H1 (cell line): ENCODE data around the gene ACY1. TPM values are rescaled to one million over a fixed set of nuclear protein-coding genes. Genes with fewer than 3 reads are reported as not detected.

Experiments used
- CTCF ChIA-PET: fragments of 300-600 bp; sonication (Branson Sonifier 250); formaldehyde crosslinking; loops from one replicate; lab custom pipeline; 2021; ENCODE audit not compliant: partially characterized antibody; lab: Charles Lee
- POLR2A ChIA-PET: fragments of 300-600 bp; sonication (Branson Sonifier 250); formaldehyde crosslinking; loops from one replicate; lab custom pipeline; 2021; ENCODE audit warnings: inconsistent platforms; ENCODE audit not compliant: partially characterized antibody; lab: Charles Lee
- DNase-seq, 2 experiments: peaks; one replicate each; pipeline versions ENCODE4 v3.0.0 to v3.0.0-alpha.2; 2010 to 2022; ENCODE audit warnings: low spot score in 2 of 2, low read depth in 1 of 2, mixed read lengths in 1 of 2
- FAIRE-seq: peaks from 2 replicates; lab custom pipeline; 2011; peaks lifted over from hg19 to GRCh38; lab: Jason Lieb, UNC
- H2AFZ ChIP-seq: 2 replicates; pipeline ENCODE4 v1.8.1; 2012; ENCODE audit warnings: low read length, inconsistent platforms
- H2AK5ac ChIP-seq: 2 replicates; pipeline ENCODE4 v1.6.1; 2013; ENCODE audit warnings: low read depth, low read length
- H2BK120ac ChIP-seq: replicated peaks from 2 replicates; pipeline ENCODE3; 2013; ENCODE audit warnings: low read depth, low read length, inconsistent platforms
- H2BK12ac ChIP-seq: 2 replicates; pipeline ENCODE4 v1.6.1; 2013; ENCODE audit warnings: low read depth, low read length
- H2BK15ac ChIP-seq: 2 replicates; pipeline ENCODE4 v1.6.1; 2013; ENCODE audit warnings: low read length
- H2BK20ac ChIP-seq: 2 replicates; pipeline ENCODE4 v1.6.1; 2013; ENCODE audit warnings: low read length
- H2BK5ac ChIP-seq: 2 replicates; pipeline ENCODE4 v1.6.1; 2013; ENCODE audit warnings: low read depth, low read length
- H3K14ac ChIP-seq: 2 replicates; pipeline ENCODE4 v1.6.1; 2013; ENCODE audit warnings: inconsistent platforms; ENCODE audit not compliant: insufficient read length
- H3K18ac ChIP-seq: 2 replicates; pipeline ENCODE4 v1.6.1; 2013; ENCODE audit warnings: low read length; ENCODE audit errors: extremely low read depth
- H3K23ac ChIP-seq: 2 replicates; pipeline ENCODE4 v1.6.1; 2013; ENCODE audit warnings: inconsistent platforms; ENCODE audit not compliant: insufficient read length
- H3K23me2 ChIP-seq: 2 replicates; pipeline ENCODE4 v1.6.1; 2013; ENCODE audit warnings: low read depth, low read length
- H3K27ac ChIP-seq: 2 replicates; pipeline ENCODE4 v1.6.1; 2011; ENCODE audit warnings: low read depth, low read length, inconsistent platforms
- H3K27me3 ChIP-seq, 4 experiments: replicated peaks in 1 of 4; 1 replicate in 1 of 4; 2 replicates in 3 of 4; pipeline versions ENCODE4 v1.6.1 to v1.8.1; 2011 to 2013; ENCODE audit warnings: low read length in 3 of 4, mild to moderate bottlenecking in 3 of 4, inconsistent platforms in 2 of 4, mixed read lengths in 2 of 4, moderate library complexity in 1 of 4; ENCODE audit not compliant: control insufficient read depth in 3 of 4, insufficient read depth in 3 of 4; ENCODE audit errors: extremely low read depth in 1 of 4
- H3K36me3 ChIP-seq, 4 experiments: 2 replicates each; pipeline versions ENCODE4 v1.6.1 to v1.8.1; 2011 to 2013; ENCODE audit warnings: mild to moderate bottlenecking in 4 of 4, low read length in 3 of 4, moderate library complexity in 2 of 4, control low read depth in 1 of 4, inconsistent platforms in 1 of 4; ENCODE audit not compliant: insufficient read depth in 4 of 4, control insufficient read depth in 2 of 4
- H3K4ac ChIP-seq: replicated peaks from 2 replicates; pipeline ENCODE3; 2013; ENCODE audit warnings: low read length, low read depth, mixed read lengths, inconsistent platforms; ENCODE audit not compliant: insufficient read length
- H3K4me1 ChIP-seq, 4 experiments: replicated peaks in 1 of 4; 1 replicate in 1 of 4; 2 replicates in 3 of 4; pipeline versions ENCODE4 v1.6.1 to v1.8.1; 2011 to 2013; ENCODE audit warnings: low read length in 3 of 4, inconsistent platforms in 2 of 4, mixed read lengths in 1 of 4; ENCODE audit not compliant: insufficient read depth in 4 of 4, control insufficient read depth in 3 of 4
- H3K4me2 ChIP-seq, 2 experiments: 2 replicates each; pipeline versions ENCODE4 v1.6.1 to v1.8.1; 2011 to 2013; ENCODE audit warnings: low read depth in 2 of 2, low read length in 2 of 2, control low read depth in 1 of 2, inconsistent platforms in 1 of 2, mild to moderate bottlenecking in 1 of 2; ENCODE audit not compliant: insufficient read depth in 1 of 2
- H3K4me3 ChIP-seq, 4 experiments: fragments of 200-600, 300-600 bp in 1 of 4; sonication (generic), shearing (Covaris generic), sonication (Bioruptor Twin) in 1 of 4; 2 replicates each; pipeline versions ENCODE4 v1.5.1 to v1.8.1; 2011 to 2016; ENCODE audit warnings: low read length in 4 of 4, low read depth in 3 of 4, control low read depth in 2 of 4, inconsistent platforms in 2 of 4, mild to moderate bottlenecking in 2 of 4, mixed read lengths in 1 of 4, moderate library complexity in 1 of 4; ENCODE audit not compliant: insufficient read depth in 2 of 4; ENCODE audit errors: extremely low read depth in 1 of 4
- H3K56ac ChIP-seq: replicated peaks from 2 replicates; pipeline ENCODE3; 2013; ENCODE audit warnings: low read depth, mild to moderate bottlenecking, mixed read lengths, low read length, inconsistent platforms; ENCODE audit not compliant: insufficient read length
- H3K79me1 ChIP-seq: 2 replicates; pipeline ENCODE4 v1.6.1; 2013; ENCODE audit warnings: low read depth, low read length, control low read depth
- H3K79me2 ChIP-seq, 2 experiments: 2 replicates each; pipeline versions ENCODE4 v1.6.1 to v1.8.1; 2012 to 2013; ENCODE audit warnings: low read length in 2 of 2, mild to moderate bottlenecking in 2 of 2, inconsistent platforms in 1 of 2; ENCODE audit not compliant: insufficient read depth in 2 of 2, control insufficient read depth in 1 of 2
- H3K9ac ChIP-seq, 4 experiments: replicated peaks in 1 of 4; 1 replicate in 1 of 4; 2 replicates in 3 of 4; pipeline versions ENCODE4 v1.6.1 to v1.8.1; 2011 to 2013; ENCODE audit warnings: low read depth in 3 of 4, low read length in 3 of 4, control low read depth in 2 of 4, mild to moderate bottlenecking in 2 of 4, moderate library complexity in 2 of 4, inconsistent platforms in 1 of 4; ENCODE audit errors: extremely low read depth in 1 of 4
- H3K9me3 ChIP-seq, 2 experiments: 2 replicates each; pipeline versions ENCODE4 v1.6.1 to v1.8.1; 2012 to 2013; ENCODE audit warnings: mild to moderate bottlenecking in 2 of 2, moderate library complexity in 2 of 2, control low read depth in 1 of 2, inconsistent platforms in 1 of 2, low read depth in 1 of 2, low read length in 1 of 2, mixed read lengths in 1 of 2; ENCODE audit not compliant: insufficient read depth in 2 of 2
- H4K20me1 ChIP-seq, 2 experiments: replicated peaks in 1 of 2; 2 replicates each; pipeline versions ENCODE3 to v1.8.1; 2011 to 2013; ENCODE audit warnings: inconsistent platforms in 2 of 2, low read length in 2 of 2, mild to moderate bottlenecking in 1 of 2; ENCODE audit not compliant: insufficient read depth in 2 of 2, control insufficient read depth in 1 of 2
- H4K5ac ChIP-seq: 2 replicates; pipeline ENCODE4 v1.6.1; 2013; ENCODE audit warnings: low read length, low read depth, mixed read lengths, inconsistent platforms; ENCODE audit not compliant: insufficient read length
- H4K8ac ChIP-seq: 2 replicates; pipeline ENCODE4 v1.8.0; 2013; ENCODE audit warnings: mild to moderate bottlenecking, moderate library complexity, low read length, inconsistent platforms; ENCODE audit not compliant: insufficient read depth; ENCODE audit errors: extremely low read depth
- H4K91ac ChIP-seq: replicated peaks from 2 replicates; pipeline ENCODE3; 2013; ENCODE audit warnings: low read length, mixed read lengths, inconsistent platforms; ENCODE audit not compliant: insufficient read length
- ATF3 ChIP-seq: IDR thresholded peaks from 2 replicates; pipeline ENCODE4 v1.6.1; 2011; ENCODE audit warnings: low read depth, mild to moderate bottlenecking, low read length; ENCODE audit not compliant: insufficient read depth
- FOSL1 ChIP-seq: IDR thresholded peaks from 2 replicates; pipeline ENCODE4 v1.6.1; 2011; ENCODE audit warnings: mild to moderate bottlenecking, low read depth, low read length, moderate library complexity; ENCODE audit not compliant: insufficient read depth
- NANOG ChIP-seq: IDR thresholded peaks from 2 replicates; pipeline ENCODE4 v1.6.1; 2011; ENCODE audit warnings: low read length, low read depth, mild to moderate bottlenecking, inconsistent platforms; ENCODE audit not compliant: insufficient read depth, poor library complexity, severe bottlenecking
- NRF1 ChIP-seq: IDR thresholded peaks from 2 replicates; pipeline ENCODE4 v1.6.1; 2011; ENCODE audit warnings: mild to moderate bottlenecking, low read depth, low read length, improper control_type of control experiment
- POLR2AphosphoS5 ChIP-seq: IDR thresholded peaks from 2 replicates; pipeline ENCODE4 v1.6.1; 2011; ENCODE audit warnings: low read depth, low read length
- RNF2 ChIP-seq: fragments of 200-900, 300-1000 bp; sonication (generic); IDR thresholded peaks from 2 replicates; pipeline ENCODE4 v1.7.1; 2016; ENCODE audit warnings: borderline replicate concordance, low read depth, mild to moderate bottlenecking, antibody characterized with exemption, low read length; ENCODE audit not compliant: poor library complexity, severe bottlenecking; ENCODE audit errors: missing control alignments
- SIX5 ChIP-seq: IDR thresholded peaks from 2 replicates; pipeline ENCODE4 v1.6.1; 2011; ENCODE audit warnings: mild to moderate bottlenecking, low read depth, low read length
- TAF7 ChIP-seq: optimal IDR thresholded peaks from 2 replicates; pipeline ENCODE3; 2011; ENCODE audit warnings: low read depth, mild to moderate bottlenecking, inconsistent platforms, low read length, moderate library complexity, borderline replicate concordance
- WGBS, 2 experiments: shearing (Covaris generic) in 1 of 2; methylation state at CpG; one replicate each; pipeline versions ENCODE4 v1.1.6 to v1.1.7; 2013 to 2015; ENCODE audit warnings: low lambda C conversion rate in 2 of 2, mixed read lengths in 2 of 2, inconsistent platforms in 1 of 2, low coverage in 1 of 2, missing lambda C conversion rate in 1 of 2; ENCODE audit not compliant: insufficient replicate concordance in 2 of 2, insufficient coverage in 1 of 2, insufficient read length in 1 of 2; ENCODE audit errors: extremely low coverage in 1 of 2, missing lambda C conversion rate in 1 of 2; 5-methylcytosine and 5-hydroxymethylcytosine counted together
- polyA plus RNA-seq, 7 experiments: library from polyadenylated mRNA; depleted of rRNA in 3 of 7; stranded (reverse) in 5 of 7; unstranded in 2 of 7; fragments of >200 nt in 5 of 7; fragments of 200-250 nt in 2 of 7; gene quantifications; 1 replicate in 5 of 7; 2 replicates in 1 of 7; 4 replicates in 1 of 7; pipeline versions ENCODE4 v1.2.1 to v1.2.3, GENCODE V29; 2011 to 2013; ENCODE audit warnings: missing spikeins in 2 of 7, mixed read lengths in 2 of 7
- total RNA-seq: library from RNA; stranded (reverse); fragmentation: NEBNext Ultra II Directional; extraction: Animal tissue kit (Norgen Biotek cat#: 25700); gene quantifications from 2 replicates; pipeline ENCODE4 v1.2.1, GENCODE V29; 2021

The ACY1 gene
- total and polyA plus RNA-seq, 2 of the 8 experiments (the other 6 are each of a cell fraction or from before 2014, with no cell fraction given) = 48.3 to 113 TPM

- peaks cover 4 to 20% (median 8%) of the 10 kb centered on the region in 4 experiments; a peak in 5 of 7 replicates for H3K4me1 ChIP-seq
- H3K27ac ChIP-seq = peak overlapping the region; percentile 9; the same call in 1 of the 2 replicates
- no peak overlapping the region for H3K14ac ChIP-seq
- H2BK12ac ChIP-seq = no peak overlapping the region; the same call in 1 of the 2 replicates
- H3K4ac ChIP-seq = no peak overlapping the region
- 92% methylated on average over 2 of the region's 2 CpGs; no CpG with 5 or more reads in 1 of the 2 experiments for WGBS, 2 experiments
- H3K9ac ChIP-seq = peak overlapping the region in 3 of 4 experiments; percentile 97 to 99 (median 99); a peak in 5 of 7 replicates
- CTCF ChIA-PET = interaction anchor here (0.7 to 6.2 kb wide), 8 partner anchors 12 to 1619 kb away, joined by 3 to 46 read pairs (median 6); partner anchors contain the start of genes ABHD14B and ACY1
- H2BK15ac ChIP-seq = no peak overlapping the region
- no peak overlapping the region for H2AFZ ChIP-seq
- H3K36me3 ChIP-seq = peaks cover 17 to 39% (median 28%) of the 10 kb centered on the region in 4 experiments
- 0 out of 2 replicates have a peak overlapping the region, but pooled peaks have one; percentile 7 for H4K8ac ChIP-seq
- H2BK5ac ChIP-seq = peak overlapping the region; percentile 98; the same call in 1 of the 2 replicates
- H4K5ac ChIP-seq = no peak overlapping the region
- no peak overlapping the region for H2BK120ac ChIP-seq
- H3K23me2 ChIP-seq = peaks cover 5% of the 10 kb centered on the region; the same call in 1 of the 2 replicates
- H4K20me1 ChIP-seq = peaks cover 3 to 6% of the 10 kb centered on the region in 2 experiments
- peak overlapping the region; percentile 85 to 91 for H3K4me2 ChIP-seq
- H2BK20ac ChIP-seq = no peak overlapping the region
- no peak overlapping the region for H4K91ac ChIP-seq
- H3K18ac ChIP-seq = no peak overlapping the region
- POLR2A ChIA-PET = interaction anchor here (0.6 to 25.9 kb wide), 22 partner anchors 8 to 404 kb away, joined by 3 to 923 read pairs (median 8); partner anchors contain the start of genes ABHD14A, ABHD14B, ACY1 and DUSP7
- H3K79me2 ChIP-seq = peaks cover 0 to 17% of the 10 kb centered on the region in 2 experiments; a peak in 3 of 4 replicates
- FAIRE-seq = no peak
- no peaks in the 10 kb centered on the region for H3K27me3 ChIP-seq
- peak overlapping the region; percentile 76 to 100 (median 88); a peak in 5 of 8 replicates for H3K4me3 ChIP-seq
- DNase-seq = no peak
- peaks cover 4% of the 10 kb centered on the region for H3K79me1 ChIP-seq
- no peak overlapping the region for H3K56ac ChIP-seq
- H2AK5ac ChIP-seq = peak overlapping the region; percentile 96; the same call in 1 of the 2 replicates
- no peak overlapping the region for H3K23ac ChIP-seq
- no peaks in the 10 kb centered on the region for H3K9me3 ChIP-seq
- TF ChIP-seq POLR2AphosphoS5 = peak; percentile 70; the same call in 1 of the 2 replicates
- no peak for TF ChIP-seq SIX5
- TF ChIP-seq FOSL1 = no peak
- TF ChIP-seq NRF1 = no peak
- peak; percentile 23 for TF ChIP-seq TAF7
- TF ChIP-seq ATF3 = no peak
- TF ChIP-seq NANOG = no peak
- no peak for TF ChIP-seq RNF2
Observed at GRCh38 chr3:51994530-51994929, 11.2 kb downstream of the ACY1 start.
